CD4-positive, alpha-beta T cell treated with Interleukin-4 for 1 hour (primary cell): ENCODE measurements around the gene LCN2.
A peak's percentile ranks its signal among the peaks of the same experiment; 100 is the strongest.
"Not testable (repeated sequence)": the region's sequence is repeated elsewhere in the genome, so short reads cannot be mapped to it uniquely, and the experiment has no call there.

Source experiments
- DNase-seq, 2 donors: peaks; one replicate each; pipeline ENCODE4 v3.0.0-alpha.2; 2020 to 2022

Gene LCN2

GRCh38 chr9:128149001-128149701, at the start of gene LCN2:
Gene LCN2 (plus strand): TSS chr9:128149453. CDS start chr9:128149526, 73 bp downstream.
- no peak for DNase-seq

GRCh38 chr9:128099932-128100491, 49.2 kb upstream of the LCN2 start:
- no peak for DNase-seq

GRCh38 chr9:128100581-128100980, 48.7 kb upstream of the LCN2 start:
- DNase-seq: no peak

GRCh38 chr9:128101231-128101661, 48.0 kb upstream of the LCN2 start:
- no peak for DNase-seq

GRCh38 chr9:128101690-128102089, 47.6 kb upstream of the LCN2 start:
- DNase-seq: no peak

GRCh38 chr9:128102196-128102595, 47.1 kb upstream of the LCN2 start:
- no peak for DNase-seq

GRCh38 chr9:128102861-128103588, 46.2 kb upstream of the LCN2 start:
- DNase-seq: no peak

GRCh38 chr9:128103589-128103962, 45.7 kb upstream of the LCN2 start:
- peak; percentile 34 to 53 for DNase-seq

GRCh38 chr9:128104171-128104618, 45.1 kb upstream of the LCN2 start:
- DNase-seq: no peak

GRCh38 chr9:128105538-128106175, 43.6 kb upstream of the LCN2 start:
- DNase-seq: no peak

- DNase-seq: no peak
Measured at GRCh38 chr9:128106181-128106939, 42.9 kb upstream of the LCN2 start.

- no peak for DNase-seq
Measured at GRCh38 chr9:128106940-128107467, 42.2 kb upstream of the LCN2 start.

- no peak for DNase-seq
Measured at GRCh38 chr9:128107468-128108268, 41.6 kb upstream of the LCN2 start.

- DNase-seq: no peak
Measured at GRCh38 chr9:128108269-128109049, 40.8 kb upstream of the LCN2 start.

- no peak for DNase-seq
Measured at GRCh38 chr9:128109050-128109709, 40.1 kb upstream of the LCN2 start.

GRCh38 chr9:128111726-128112125, 37.5 kb upstream of the LCN2 start:
- DNase-seq: not testable (repeated sequence)

GRCh38 chr9:128113526-128114325, 35.5 kb upstream of the LCN2 start:
- DNase-seq: no peak

GRCh38 chr9:128114326-128115186, 34.7 kb upstream of the LCN2 start:
- no peak for DNase-seq
